A549 treated with Mapracorat at 1 μM for 4 hours (cell line): ENCODE results near the gene RAB11FIP4. TPM values are rescaled to one million over a fixed set of nuclear protein-coding genes. Genes with fewer than 3 reads are reported as not detected.

Source experiments
- total RNA-seq: library from RNA; stranded (reverse); fragments of 200-300 nt; extraction: Qiagen RNA extraction; gene quantifications from 5 replicates; pipeline ENCODE4 v1.2.3, GENCODE V29; 2022

RAB11FIP4 gene, protein sequence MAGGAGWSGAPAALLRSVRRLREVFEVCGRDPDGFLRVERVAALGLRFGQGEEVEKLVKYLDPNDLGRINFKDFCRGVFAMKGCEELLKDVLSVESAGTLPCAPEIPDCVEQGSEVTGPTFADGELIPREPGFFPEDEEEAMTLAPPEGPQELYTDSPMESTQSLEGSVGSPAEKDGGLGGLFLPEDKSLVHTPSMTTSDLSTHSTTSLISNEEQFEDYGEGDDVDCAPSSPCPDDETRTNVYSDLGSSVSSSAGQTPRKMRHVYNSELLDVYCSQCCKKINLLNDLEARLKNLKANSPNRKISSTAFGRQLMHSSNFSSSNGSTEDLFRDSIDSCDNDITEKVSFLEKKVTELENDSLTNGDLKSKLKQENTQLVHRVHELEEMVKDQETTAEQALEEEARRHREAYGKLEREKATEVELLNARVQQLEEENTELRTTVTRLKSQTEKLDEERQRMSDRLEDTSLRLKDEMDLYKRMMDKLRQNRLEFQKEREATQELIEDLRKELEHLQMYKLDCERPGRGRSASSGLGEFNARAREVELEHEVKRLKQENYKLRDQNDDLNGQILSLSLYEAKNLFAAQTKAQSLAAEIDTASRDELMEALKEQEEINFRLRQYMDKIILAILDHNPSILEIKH
- 1.5 to 2.2 TPM (median 1.6 TPM) in 5 replicates for total RNA-seq

DNA sequence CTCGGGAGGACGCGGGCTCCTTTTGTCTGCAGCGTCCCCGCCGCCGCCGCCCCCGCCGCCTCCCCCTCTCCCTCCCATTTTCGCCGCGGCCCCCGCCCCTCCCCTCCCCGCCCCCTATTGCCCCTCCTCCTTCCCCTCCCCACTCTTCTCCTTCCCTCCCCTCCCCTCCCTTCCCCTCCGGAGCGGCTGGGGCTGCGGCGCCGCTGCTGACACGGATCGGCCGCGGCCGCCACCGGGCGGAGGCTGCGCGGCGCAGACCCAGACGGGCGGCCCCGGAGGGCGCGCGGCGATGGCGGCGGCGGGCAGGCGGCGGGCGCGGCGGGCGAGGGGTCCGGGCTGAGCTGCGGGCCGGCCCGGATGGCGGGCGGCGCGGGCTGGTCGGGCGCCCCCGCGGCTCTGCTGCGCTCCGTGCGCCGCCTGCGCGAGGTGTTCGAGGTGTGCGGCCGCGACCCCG, at the start of gene RAB11FIP4:
TSS of gene RAB11FIP4 (plus strand) at position 180 of the 454 bp plus-strand sequence. CDS start at position 358, 178 bp downstream.

Other genes with a start within 250 kb of the RAB11FIP4 start
- gene OMG, start 94.4 kb upstream of the RAB11FIP4 start, total RNA-seq: not detected in 5 replicates
- gene EVI2B, start 77.6 kb upstream of the RAB11FIP4 start, total RNA-seq: 0.07 to 0.08 TPM in 2 of 5 replicates, not detected in the others
- not detected in 5 replicates for gene EVI2A, start 70.1 kb upstream of the RAB11FIP4 start, total RNA-seq